ENCODE data around the gene PKIG. TPM values are rescaled to one million over a fixed set of nuclear protein-coding genes. Genes with fewer than 3 reads are reported as not detected.
"Not testable (repeated sequence)": the region's sequence is repeated elsewhere in the genome, so short reads cannot be mapped to it uniquely, and the experiment has no call there.

The PKIG gene
- total RNA-seq, 2 donors from 2014 or later: 2.2 to 4.5 TPM

- Mint-ChIP-seq H3K27me3 (no peaks in the 10 kb centered on the region), H3K27ac (peak overlapping the region; percentile 99), H3K4me3 (peak overlapping the region; percentile 79), H3K36me3 (ENCODE audit: low read depth) (no peaks in the 10 kb centered on the region), H3K4me1 (peaks cover 71% of the 10 kb centered on the region)
- DNase-seq (no peak), ATAC-seq (no peak)
- no peaks in the 10 kb centered on the region for H3K9me3 ChIP-seq (ENCODE audit: control insufficient read depth, low read length, poor library complexity, severe bottlenecking)
These were observed 64.4 kb downstream of the PKIG start for GRCh38 chr20:44646641-44647274.

GRCh38 chr20:44648068-44648467, 65.7 kb downstream of the PKIG start:
- Mint-ChIP-seq H3K27me3 (no peaks in the 10 kb centered on the region), H3K4me1 (peaks cover 61% of the 10 kb centered on the region), H3K4me3 (peak overlapping the region; percentile 5), H3K27ac (peak overlapping the region; percentile 99), H3K36me3 (ENCODE audit: low read depth) (peaks cover 3% of the 10 kb centered on the region)
- no peaks in the 10 kb centered on the region for H3K9me3 ChIP-seq (ENCODE audit: control insufficient read depth, low read length, poor library complexity, severe bottlenecking)
- ATAC-seq (no peak), DNase-seq (no peak)

GRCh38 chr20:44648579-44648978, 66.2 kb downstream of the PKIG start:
- Mint-ChIP-seq H3K27me3 (no peaks in the 10 kb centered on the region), H3K36me3 (ENCODE audit: low read depth) (peaks cover 3% of the 10 kb centered on the region), H3K27ac (peak overlapping the region; percentile 99), H3K4me3 (peak overlapping the region; percentile 25), H3K4me1 (peaks cover 61% of the 10 kb centered on the region)
- H3K9me3 ChIP-seq (ENCODE audit: control insufficient read depth, low read length, poor library complexity, severe bottlenecking): no peaks in the 10 kb centered on the region
- DNase-seq: no peak
- no peak for ATAC-seq

DNA sequence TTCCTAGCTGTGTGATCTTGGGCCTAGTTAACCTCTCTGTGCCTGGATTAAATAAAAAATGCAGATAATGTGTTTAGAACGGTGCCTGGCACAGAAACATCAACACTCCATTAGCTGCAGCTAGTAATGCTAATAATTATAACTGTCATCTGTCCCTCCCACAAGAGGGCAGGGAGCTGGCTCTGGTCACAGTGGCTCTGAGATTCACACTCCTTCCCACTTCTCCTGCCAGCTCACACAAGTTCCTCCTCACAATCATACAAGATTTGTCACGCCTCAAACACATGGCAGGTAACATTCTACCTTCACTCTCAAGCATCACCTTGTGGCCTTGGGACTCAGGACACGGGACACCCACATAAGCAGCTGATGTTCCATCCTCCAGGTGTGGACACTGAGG, 66.7 kb downstream of the PKIG start:
- Mint-ChIP-seq H3K4me1 (peaks cover 59% of the 10 kb centered on the region), H3K4me3 (peak overlapping the region; percentile 74), H3K27me3 (no peaks in the 10 kb centered on the region), H3K27ac (peak overlapping the region; percentile 99), H3K36me3 (ENCODE audit: low read depth) (peaks cover 3% of the 10 kb centered on the region)
- H3K9me3 ChIP-seq (ENCODE audit: control insufficient read depth, low read length, poor library complexity, severe bottlenecking): no peaks in the 10 kb centered on the region
- DNase-seq (no peak), ATAC-seq (no peak)

- peak overlapping the region; percentile 92 for H3K4me3 Mint-ChIP-seq
- H3K4me1 Mint-ChIP-seq: peaks cover 50% of the 10 kb centered on the region
- no peaks in the 10 kb centered on the region for H3K9me3 ChIP-seq (ENCODE audit: control insufficient read depth, low read length, poor library complexity, severe bottlenecking)
- ATAC-seq (no peak), DNase-seq (no peak)
- H3K27me3 Mint-ChIP-seq: no peaks in the 10 kb centered on the region
- peaks cover 3% of the 10 kb centered on the region for H3K36me3 Mint-ChIP-seq (ENCODE audit: low read depth)
- H3K27ac Mint-ChIP-seq: peak overlapping the region; percentile 94
These were observed 67.6 kb downstream of the PKIG start for GRCh38 chr20:44649976-44650375.

DNA sequence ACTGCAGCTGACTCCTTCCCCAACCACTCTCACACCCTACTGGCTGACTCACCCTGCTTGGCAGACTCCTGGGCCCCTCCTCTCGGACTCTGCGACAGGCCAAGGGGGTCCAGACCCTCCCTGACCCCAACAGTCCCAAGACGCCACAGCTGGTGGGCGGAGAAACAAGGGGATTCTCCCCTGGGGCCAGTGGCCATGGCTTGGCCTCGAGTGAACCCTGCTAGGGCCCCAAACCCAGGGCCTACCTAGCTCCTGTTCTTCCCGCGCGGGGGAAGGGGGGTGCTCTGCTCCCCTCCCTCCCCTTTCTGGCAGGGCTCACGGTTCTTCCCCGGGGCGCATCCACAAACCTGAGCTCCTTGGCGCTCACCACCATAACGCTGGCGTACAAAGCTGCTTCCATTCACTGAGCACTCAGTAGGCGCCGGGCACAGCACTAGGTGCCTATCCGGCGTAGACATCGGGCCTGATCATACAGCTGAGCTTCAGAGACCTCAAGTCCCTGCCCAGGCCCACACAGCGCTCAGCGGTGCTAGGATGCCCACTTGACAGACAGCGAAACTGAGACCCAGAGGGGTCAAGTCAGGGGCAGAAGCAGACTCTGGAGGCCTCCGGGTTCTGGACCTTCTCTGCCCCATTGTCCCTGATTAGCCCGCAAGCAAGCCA, 68.5 kb downstream of the PKIG start:
- Mint-ChIP-seq H3K27ac (peak overlapping the region; percentile 94), H3K36me3 (ENCODE audit: low read depth) (peaks cover 3% of the 10 kb centered on the region), H3K4me1 (peaks cover 49% of the 10 kb centered on the region), H3K4me3 (peak overlapping the region; percentile 92), H3K27me3 (no peaks in the 10 kb centered on the region)
- H3K9me3 ChIP-seq (ENCODE audit: control insufficient read depth, low read length, poor library complexity, severe bottlenecking): no peaks in the 10 kb centered on the region
- peak; percentile 56 for ATAC-seq
- peak in 2 of 3 donors; percentile 16 to 22 for DNase-seq

DNA sequence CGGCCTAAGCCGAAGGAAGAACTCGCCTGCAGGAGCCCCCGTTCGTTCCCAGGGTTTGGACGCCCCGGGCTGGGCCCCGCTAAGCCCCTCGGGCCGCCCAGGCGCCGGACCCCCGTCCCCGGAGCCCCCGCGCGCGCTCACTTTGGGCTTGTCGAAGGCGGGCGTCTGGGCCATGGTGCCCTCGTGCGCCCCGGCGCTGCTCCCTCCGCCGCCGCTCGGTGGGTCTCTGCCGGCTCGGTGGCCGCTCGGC, 69.0 kb downstream of the PKIG start:
- Mint-ChIP-seq H3K36me3 (ENCODE audit: low read depth) (peaks cover 3% of the 10 kb centered on the region), H3K27me3 (no peaks in the 10 kb centered on the region), H3K4me1 (peaks cover 46% of the 10 kb centered on the region), H3K27ac (peak overlapping the region; percentile 94), H3K4me3 (peak overlapping the region; percentile 92)
- H3K9me3 ChIP-seq (ENCODE audit: control insufficient read depth, low read length, poor library complexity, severe bottlenecking): no peaks in the 10 kb centered on the region
- DNase-seq: no peak
- no peak for ATAC-seq

DNA sequence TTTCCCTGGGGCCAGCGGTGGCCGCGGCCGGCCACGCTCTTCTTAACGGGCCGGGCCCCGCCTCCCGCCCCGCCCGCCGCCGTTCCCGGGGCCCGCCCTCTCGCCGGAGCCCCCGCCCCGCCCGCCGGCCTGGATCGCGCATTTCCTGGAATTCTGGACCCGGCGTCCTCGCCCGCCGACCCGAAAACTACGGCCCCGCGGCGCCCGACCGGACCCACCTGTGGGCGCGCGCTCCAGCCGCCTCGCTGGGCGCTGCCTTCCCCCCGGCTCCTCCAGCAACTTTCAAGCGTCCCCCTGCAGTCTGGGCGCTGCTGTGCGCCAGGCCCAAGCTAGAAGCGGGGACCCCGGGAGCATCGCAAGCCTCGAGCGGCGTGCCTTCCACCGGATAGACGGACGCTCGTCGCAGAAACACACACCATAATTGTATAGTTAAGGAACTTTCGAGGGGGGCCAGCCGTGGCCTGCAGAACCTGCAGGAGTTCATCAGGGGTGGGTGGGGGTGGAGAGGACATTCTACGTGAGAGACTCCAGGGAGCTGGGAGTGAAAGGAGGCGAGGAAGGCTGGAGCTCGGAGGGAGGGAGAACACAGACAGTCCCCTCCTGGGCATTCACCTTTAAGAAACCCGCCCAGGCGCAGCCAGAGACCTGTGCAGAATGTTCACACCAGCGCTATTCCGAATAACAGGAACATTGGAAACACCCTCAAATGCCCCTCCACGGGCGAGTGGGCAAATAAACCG, 69.5 kb downstream of the PKIG start, which contains the start of gene ADA:
Gene ADA (minus strand): TSS at position 16 of the 740 bp plus-strand sequence. CDS start 92 bp downstream, outside the sequence.
- Mint-ChIP-seq H3K27ac (peak within 1 kb of the TSS; percentile 94), H3K36me3 (ENCODE audit: low read depth) (peaks cover 3% of the 10 kb centered on the region), H3K4me3 (peak within 1 kb of the TSS; percentile 92), H3K4me1 (peaks cover 41% of the 10 kb centered on the region), H3K27me3 (no peaks in the 10 kb centered on the region)
- H3K9me3 ChIP-seq (ENCODE audit: control insufficient read depth, low read length, poor library complexity, severe bottlenecking): no peaks in the 10 kb centered on the region
- ATAC-seq: peak; percentile 69
- peak in 2 of 3 donors; percentile 46 to 49 for DNase-seq

DNA sequence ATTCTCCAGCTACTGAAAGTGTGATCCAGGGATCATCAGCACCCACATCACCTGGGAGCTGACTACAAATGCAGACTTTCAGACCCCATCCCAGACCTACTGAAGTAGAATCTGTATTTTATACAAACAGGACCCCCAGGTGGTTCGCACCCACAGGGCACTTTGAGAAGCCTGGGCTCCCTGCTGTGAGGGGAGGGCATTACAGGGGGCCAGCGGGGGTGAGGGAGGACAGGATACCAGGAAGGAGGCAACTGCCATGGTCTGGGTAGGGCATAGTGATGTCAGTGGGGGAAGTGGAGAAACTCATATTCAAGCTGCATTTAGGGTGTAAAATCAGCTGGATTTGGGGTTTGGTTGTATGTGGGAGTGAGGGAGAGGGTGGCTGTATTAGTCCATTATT, 71.2 kb downstream of the PKIG start:
- H3K36me3 Mint-ChIP-seq (ENCODE audit: low read depth): peaks cover 3% of the 10 kb centered on the region
- H3K27me3 Mint-ChIP-seq: no peaks in the 10 kb centered on the region
- no peak overlapping the region for H3K4me3 Mint-ChIP-seq
- H3K27ac Mint-ChIP-seq: peak overlapping the region; percentile 89
- no peaks in the 10 kb centered on the region for H3K9me3 ChIP-seq (ENCODE audit: control insufficient read depth, low read length, poor library complexity, severe bottlenecking)
- peaks cover 32% of the 10 kb centered on the region for H3K4me1 Mint-ChIP-seq
- no peak for DNase-seq
- no peak for ATAC-seq

GRCh38 chr20:44654210-44654609, 71.8 kb downstream of the PKIG start:
- H3K4me3 Mint-ChIP-seq; DNase-seq; H3K27ac Mint-ChIP-seq; ATAC-seq; H3K9me3 ChIP-seq (ENCODE audit: control insufficient read depth, low read length, poor library complexity, severe bottlenecking); H3K36me3 Mint-ChIP-seq (ENCODE audit: low read depth); H3K27me3 Mint-ChIP-seq: not testable (repeated sequence)
- peaks cover 25% of the 10 kb centered on the region for H3K4me1 Mint-ChIP-seq

DNA sequence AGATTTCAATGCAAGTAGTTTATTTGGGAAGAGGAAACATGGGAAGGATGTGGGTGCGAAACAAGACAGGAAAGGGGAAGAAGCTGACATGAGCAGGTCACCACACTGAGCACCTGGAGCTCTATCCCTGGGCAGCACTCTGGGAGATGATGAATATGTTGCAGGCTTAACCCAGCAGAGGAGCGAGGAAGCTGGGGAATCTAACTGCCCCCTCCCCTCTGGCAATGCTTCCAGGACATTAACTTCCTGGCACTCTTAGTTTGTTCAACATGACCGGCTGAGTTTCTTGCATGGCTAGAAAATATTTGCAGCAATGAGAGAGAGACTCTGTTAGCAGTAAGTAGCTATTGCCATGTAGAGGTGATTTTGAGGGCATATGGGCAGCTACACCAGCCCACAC, 74.1 kb downstream of the PKIG start:
- H3K36me3 Mint-ChIP-seq (ENCODE audit: low read depth): peaks cover 3% of the 10 kb centered on the region
- no peak overlapping the region for H3K4me3 Mint-ChIP-seq
- H3K9me3 ChIP-seq (ENCODE audit: control insufficient read depth, low read length, poor library complexity, severe bottlenecking): no peaks in the 10 kb centered on the region
- H3K27ac Mint-ChIP-seq: no peak overlapping the region
- ATAC-seq (no peak), DNase-seq (no peak)
- H3K4me1 Mint-ChIP-seq: peaks cover 15% of the 10 kb centered on the region
- H3K27me3 Mint-ChIP-seq: no peaks in the 10 kb centered on the region

GRCh38 chr20:44657875-44658274, 75.5 kb downstream of the PKIG start:
- no peak overlapping the region for H3K27ac Mint-ChIP-seq
- ATAC-seq (no peak), DNase-seq (no peak)
- peaks cover 17% of the 10 kb centered on the region for H3K4me1 Mint-ChIP-seq
- peaks cover 2% of the 10 kb centered on the region for H3K36me3 Mint-ChIP-seq (ENCODE audit: low read depth)
- no peak overlapping the region for H3K4me3 Mint-ChIP-seq
- H3K27me3 Mint-ChIP-seq: no peaks in the 10 kb centered on the region
- no peaks in the 10 kb centered on the region for H3K9me3 ChIP-seq (ENCODE audit: control insufficient read depth, low read length, poor library complexity, severe bottlenecking)

- Mint-ChIP-seq H3K4me3 (no peak overlapping the region), H3K27me3 (no peaks in the 10 kb centered on the region), H3K4me1 (peaks cover 11% of the 10 kb centered on the region), H3K27ac (no peak overlapping the region), H3K36me3 (ENCODE audit: low read depth) (peaks cover 2% of the 10 kb centered on the region)
- ATAC-seq (no peak), DNase-seq (no peak)
- H3K9me3 ChIP-seq (ENCODE audit: control insufficient read depth, low read length, poor library complexity, severe bottlenecking): no peaks in the 10 kb centered on the region
These were observed 76.4 kb downstream of the PKIG start for GRCh38 chr20:44658810-44659209.

Measured in T-helper 17 cell (primary cell).